GM13977 (cell line): ENCODE data around the gene EXOSC3.

Source experiments
- DNase-seq: peaks from one replicate; pipeline ENCODE4 v3.0.0; 2012; ENCODE audit warnings: low spot score
- CTCF ChIP-seq: IDR thresholded peaks from 2 replicates; pipeline ENCODE4 v1.5.1; 2012; ENCODE audit warnings: mild to moderate bottlenecking, control low read depth; ENCODE audit not compliant: insufficient read depth; ENCODE audit errors: extremely low read depth, missing control alignments
- in situ Hi-C: fragments of 300-500 bp; cut with MboI; formaldehyde crosslinking; loops from one replicate; pipeline ENCODE4 v1.12.0; 2022; ENCODE audit warnings: low sequenced_read_pairs, low pct_unique_long_range_greater_than_20kb, mixed read lengths, inconsistent platforms; ENCODE audit not compliant: unreplicated experiment

The EXOSC3 gene

GRCh38 chr9:37739222-37739621 lies 45.6 kb downstream of the EXOSC3 start:
- in situ Hi-C loops, result no loop called here
- DNase-seq, result no peak
- no peak for TF ChIP-seq CTCF

GRCh38 chr9:37732952-37733351 lies 51.9 kb downstream of the EXOSC3 start:
- in situ Hi-C loops, result no loop called here

GRCh38 chr9:37732086-37732741 lies 52.6 kb downstream of the EXOSC3 start:
- DNase-seq, result no peak
- no peak for TF ChIP-seq CTCF

More at GRCh38 chr9:37732952-37733351, 51.9 kb downstream of the EXOSC3 start:
- TF ChIP-seq CTCF, result no peak
- no peak for DNase-seq

GRCh38 chr9:37730839-37731238 lies 54.0 kb downstream of the EXOSC3 start:
- no peak for TF ChIP-seq CTCF
- no peak for DNase-seq
- in situ Hi-C loops, result no loop called here

More at GRCh38 chr9:37732086-37732741, 52.6 kb downstream of the EXOSC3 start:
- in situ Hi-C loops, result no loop called here

- in situ Hi-C loops, result no loop called here
- DNase-seq, result no peak
- no peak for TF ChIP-seq CTCF
Measured at GRCh38 chr9:37730256-37730655, 54.6 kb downstream of the EXOSC3 start.
